Measurements from ENCODE around the gene PCP4L1.
"Not testable (repeated sequence)": the region's sequence is repeated elsewhere in the genome, so short reads cannot be mapped to it uniquely, and the experiment has no call there.

Gene PCP4L1

DNA sequence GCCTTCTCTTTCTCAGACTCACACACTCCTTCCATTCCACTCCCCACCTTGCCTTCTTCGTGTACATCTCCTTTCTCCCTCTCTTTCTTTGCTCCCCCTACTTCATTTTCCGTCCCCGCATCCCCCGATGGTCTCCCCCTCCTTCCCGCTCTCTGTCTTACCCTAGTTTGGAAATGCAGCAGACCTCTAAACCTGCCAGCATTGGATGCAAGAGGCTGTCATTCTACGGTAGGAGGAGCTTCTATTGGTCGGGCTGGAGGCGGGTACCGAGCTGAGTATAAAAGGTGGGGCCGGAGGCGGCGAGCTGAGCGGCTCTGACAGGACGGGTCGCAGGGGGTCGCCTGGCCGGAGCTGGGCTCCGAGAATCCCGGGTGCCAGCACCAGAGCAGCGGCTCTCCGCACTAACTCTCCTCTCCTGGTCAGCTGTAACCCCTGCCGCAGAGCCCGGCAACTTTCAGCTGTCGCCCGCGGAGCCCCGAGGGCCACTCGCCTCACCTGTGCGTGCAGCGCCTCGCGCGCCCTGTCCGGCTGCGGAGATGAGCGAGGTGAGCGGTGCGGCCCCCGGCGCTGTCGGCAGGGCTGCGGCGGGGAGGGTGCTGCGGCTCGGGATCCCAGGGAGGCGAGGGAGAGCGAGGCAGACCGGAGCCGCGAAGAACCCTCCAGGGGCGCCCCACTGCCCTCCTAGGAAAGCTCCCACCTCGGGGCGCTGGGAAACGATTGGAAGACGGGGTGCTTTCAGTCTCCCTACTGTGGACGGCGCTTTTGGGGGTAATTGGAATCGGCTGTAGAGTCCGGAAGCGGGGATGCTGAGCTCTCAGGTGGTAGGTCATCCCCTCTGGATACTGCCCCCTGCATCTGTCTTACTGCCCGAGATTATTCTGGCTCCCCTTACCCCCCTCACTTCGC is at the start of gene PCP4L1:
TSS of gene PCP4L1 (plus strand) at position 307 of the 906 bp plus-strand sequence. CDS start at position 537, 230 bp downstream.
- DNase-seq (ENCODE audit: low spot score), result no peak

DNA sequence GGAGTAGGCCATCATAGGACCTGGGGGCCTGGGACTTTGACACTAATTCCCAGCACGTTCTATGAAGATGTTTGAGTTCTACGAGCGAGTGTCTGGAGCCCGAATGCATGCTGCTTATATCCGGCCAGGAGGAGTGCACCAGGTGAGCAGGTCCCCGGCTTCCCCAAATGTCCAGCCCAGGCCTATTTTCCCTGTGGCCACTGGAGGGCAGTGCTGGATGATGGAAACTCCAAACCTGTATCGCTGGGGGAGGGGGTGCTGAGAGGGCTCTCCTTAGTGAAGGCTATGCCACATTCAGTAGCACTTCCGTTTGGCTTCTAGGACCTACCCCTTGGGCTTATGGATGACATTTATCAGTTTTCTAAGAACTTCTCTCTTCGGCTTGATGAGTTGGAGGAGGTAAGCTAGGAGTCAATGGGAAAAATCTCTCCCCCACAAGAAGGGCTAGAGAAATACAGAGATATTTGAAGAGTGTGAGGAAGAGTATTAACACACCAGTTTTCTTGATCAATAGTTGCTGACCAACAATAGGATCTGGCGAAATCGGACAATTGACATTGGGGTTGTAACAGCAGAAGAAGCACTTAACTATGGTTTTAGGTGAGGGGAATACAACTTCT is 48.6 kb upstream of the PCP4L1 start:
- DNase-seq (ENCODE audit: low spot score), result peak; percentile 72

DNA sequence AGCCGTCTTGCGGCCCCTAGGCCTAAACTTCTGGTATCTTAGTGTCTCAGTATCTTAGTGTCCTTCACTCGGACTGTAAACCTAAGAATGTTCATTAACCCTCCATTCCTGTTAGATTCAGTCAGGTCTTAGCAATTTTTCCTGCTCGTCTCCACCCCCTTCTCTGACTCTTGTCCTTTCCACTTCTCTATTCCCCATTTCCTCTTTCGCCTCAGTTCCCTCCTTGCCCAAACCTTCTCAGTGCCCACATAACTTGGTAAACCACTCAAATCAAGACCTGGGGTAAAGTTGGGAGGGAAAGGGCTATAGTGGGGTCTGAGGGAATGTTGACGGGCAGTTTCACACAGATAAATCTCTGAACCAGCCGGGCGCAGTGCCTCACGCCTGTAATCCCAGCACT is 44.2 kb upstream of the PCP4L1 start:
- DNase-seq (ENCODE audit: low spot score), result no peak

- no peak for DNase-seq (ENCODE audit: low spot score)
These were observed 43.5 kb upstream of the PCP4L1 start, which contains the start of gene FCER1G for GRCh38 chr1:161215076-161215475. Gene FCER1G, plus strand, starts transcription at chr1:161215295. Its CDS starts 27 bp downstream, at chr1:161215322.

GRCh38 chr1:161216945-161217712 is 41.4 kb upstream of the PCP4L1 start:
- DNase-seq (ENCODE audit: low spot score), result no peak

DNA sequence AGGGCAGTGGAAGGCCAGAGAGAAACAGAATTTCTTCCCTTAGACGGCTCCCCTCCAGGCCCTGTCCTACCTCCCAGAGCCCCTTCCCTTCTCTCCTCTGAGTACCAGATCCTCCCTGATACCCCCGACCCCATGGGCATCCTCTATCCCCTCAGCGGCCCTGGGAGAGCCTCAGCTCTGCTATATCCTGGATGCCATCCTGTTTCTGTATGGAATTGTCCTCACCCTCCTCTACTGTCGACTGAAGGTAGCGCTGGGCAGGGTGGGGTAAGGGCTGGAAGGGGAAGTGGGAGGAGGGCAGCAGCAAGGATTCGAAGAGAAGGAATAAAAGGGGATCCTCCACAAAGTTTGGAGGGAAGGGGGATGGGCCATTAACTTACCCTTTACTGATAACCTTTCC is 40.7 kb upstream of the PCP4L1 start:
- DNase-seq (ENCODE audit: low spot score), result no peak

- DNase-seq (ENCODE audit: low spot score), result no peak
These were observed 40.1 kb upstream of the PCP4L1 start for GRCh38 chr1:161218301-161219077.

- no peak for DNase-seq (ENCODE audit: low spot score)
These were observed 39.3 kb upstream of the PCP4L1 start for GRCh38 chr1:161219078-161219892.

DNA sequence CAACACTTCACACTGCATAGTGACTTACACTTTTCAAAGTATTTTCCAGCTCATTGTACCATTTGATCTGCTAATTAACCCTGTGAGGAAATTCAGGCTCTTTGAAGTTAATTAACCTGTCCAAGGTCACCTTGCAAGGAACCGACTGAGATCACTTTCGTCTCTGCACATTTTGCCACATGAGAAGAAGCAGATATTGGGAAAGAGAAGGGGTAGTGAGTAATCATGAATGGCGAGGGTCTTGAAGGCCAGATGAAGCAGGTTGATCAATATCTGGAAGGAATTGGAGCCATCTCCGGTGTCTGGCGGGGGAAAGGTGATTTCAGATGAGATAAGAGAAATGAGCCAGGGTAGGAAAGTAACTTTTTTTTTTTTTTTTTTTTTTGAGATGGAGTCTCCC is 38.5 kb upstream of the PCP4L1 start:
- DNase-seq (ENCODE audit: low spot score), result no peak

DNA sequence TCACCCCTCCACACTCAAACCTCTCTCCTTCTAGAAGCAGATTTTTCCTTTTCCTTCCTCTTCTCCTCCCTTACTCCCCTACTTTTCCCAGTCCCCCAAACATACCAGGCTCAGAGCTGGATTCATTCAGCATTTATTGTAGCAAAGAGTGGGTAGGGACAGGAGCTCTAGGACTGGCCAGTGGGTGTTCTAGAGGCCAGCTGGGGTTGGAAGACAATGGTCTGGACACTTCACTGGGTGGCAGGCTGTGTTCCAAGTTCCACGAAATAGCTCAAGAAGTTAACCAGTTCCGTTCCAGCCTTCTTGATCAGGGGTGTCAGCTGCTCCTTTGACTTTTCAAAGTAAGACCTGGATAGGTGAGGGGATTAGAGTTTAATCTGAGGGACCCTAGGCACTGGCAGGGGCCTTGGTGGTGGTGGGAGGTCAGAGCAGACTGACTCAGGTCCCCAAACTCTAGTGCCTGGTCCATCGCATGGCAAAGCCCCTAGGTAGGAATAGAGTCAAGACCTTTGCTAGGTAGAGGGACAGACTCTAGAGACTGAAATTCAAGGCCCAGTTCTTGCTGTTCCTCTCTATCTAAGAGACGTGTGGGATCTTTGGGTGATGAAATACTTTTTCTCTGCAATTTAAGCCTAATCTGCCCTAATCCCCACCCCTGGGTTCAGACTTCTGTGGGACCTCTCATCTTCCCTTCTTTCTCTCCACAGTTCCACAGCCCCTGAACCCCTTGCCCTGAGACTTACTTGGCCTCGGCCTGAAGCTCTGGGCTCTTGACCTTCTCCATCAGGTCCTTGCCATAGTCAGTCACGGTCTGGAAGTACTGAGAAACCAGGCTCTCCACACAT is 36.1 kb upstream of the PCP4L1 start:
- DNase-seq (ENCODE audit: low spot score), result no peak

GRCh38 chr1:161223805-161224694 is 34.5 kb upstream of the PCP4L1 start:
- DNase-seq (ENCODE audit: low spot score), result no peak

DNA sequence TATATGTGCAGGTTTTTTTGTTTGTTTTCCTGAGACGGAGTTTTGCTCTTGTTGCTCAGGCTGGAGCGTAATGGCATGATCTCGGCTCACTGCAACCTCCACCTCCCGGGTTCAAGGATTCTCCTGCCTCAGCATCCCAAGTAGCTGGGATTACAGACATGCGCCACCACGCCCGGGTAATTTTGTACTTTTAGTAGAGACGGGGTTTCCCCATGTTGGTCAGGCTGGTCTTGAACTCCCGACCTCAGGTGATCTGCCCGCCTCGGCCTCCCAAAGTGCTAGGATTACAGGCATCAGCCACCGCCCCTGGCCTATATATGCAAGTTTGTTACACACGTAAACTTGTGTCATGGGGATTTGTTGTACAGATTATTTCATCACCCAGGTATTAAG is 33.9 kb upstream of the PCP4L1 start:
- not testable (repeated sequence) for DNase-seq (ENCODE audit: low spot score)

DNA sequence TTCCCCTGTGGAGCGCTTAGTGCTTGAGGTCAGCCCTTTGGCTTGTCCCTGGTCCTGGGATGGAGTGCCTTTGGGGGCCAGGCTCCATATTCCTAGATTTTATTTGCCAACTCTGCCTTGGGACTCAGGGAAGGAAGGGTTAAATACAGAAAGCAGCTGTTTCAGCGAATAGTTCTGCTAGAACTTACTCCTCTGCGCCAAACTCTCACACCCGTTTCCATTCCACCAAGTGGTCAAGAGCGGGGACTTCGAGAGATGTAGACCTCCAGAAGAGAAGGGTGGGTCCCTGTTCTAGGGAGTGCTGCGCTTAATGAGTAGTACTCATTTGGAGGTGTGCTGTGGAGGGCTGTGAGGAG is 33.4 kb upstream of the PCP4L1 start:
- no peak for DNase-seq (ENCODE audit: low spot score)

DNA sequence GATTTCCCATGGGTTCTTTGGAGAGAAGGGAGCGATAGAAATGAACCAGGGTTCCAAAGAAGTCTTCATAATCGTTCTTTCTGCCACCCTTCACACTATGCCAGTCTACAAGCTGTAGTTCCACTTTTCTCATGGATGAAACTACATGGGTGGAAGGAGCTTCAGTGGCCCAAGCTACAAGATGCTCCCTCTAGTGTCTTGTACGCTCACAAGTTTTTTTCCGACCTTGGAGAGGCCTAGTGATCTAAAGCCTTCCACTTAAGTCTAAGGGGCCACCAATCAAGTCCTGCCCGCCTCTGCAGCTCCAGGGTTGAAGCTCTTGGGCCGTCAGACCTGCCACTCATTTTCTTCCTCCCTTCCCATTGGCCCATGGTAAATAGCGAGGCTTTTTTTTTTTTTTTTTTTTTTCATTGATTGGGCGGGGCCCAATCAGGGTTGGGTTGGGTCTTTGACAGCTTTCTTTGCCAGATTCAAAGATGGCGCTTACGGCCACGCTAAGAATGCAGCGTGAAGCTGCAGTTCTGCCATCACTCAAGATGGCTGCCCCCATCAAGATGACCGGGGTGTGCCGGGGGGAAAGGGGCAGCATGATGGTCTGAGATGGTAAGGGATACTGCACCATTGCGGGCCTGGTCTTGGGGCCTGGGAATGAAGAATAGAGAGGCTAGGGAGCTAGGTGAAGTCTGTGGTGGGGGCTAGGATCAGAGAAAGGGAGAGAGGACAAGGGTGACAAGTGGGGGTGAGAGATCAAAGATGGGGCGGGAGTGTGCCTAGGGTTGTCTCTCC is 32.8 kb upstream of the PCP4L1 start, which contains the start of gene TOMM40L:
TSS of gene TOMM40L (plus strand) at position 527 of the 786 bp plus-strand sequence. CDS start 430 bp downstream, outside the sequence.
- DNase-seq (ENCODE audit: low spot score), result peak; percentile 96

GRCh38 chr1:161226320-161226711 is 32.2 kb upstream of the PCP4L1 start:
- DNase-seq (ENCODE audit: low spot score), result no peak

- no peak for DNase-seq (ENCODE audit: low spot score)
These were observed 31.8 kb upstream of the PCP4L1 start for GRCh38 chr1:161226759-161227158.

GRCh38 chr1:161227196-161227871 is 31.2 kb upstream of the PCP4L1 start:
- DNase-seq (ENCODE audit: low spot score), result peak; percentile 89
